NCI-H446 (cell line): ENCODE results near the gene PSORS1C1.
A peak's percentile ranks its signal among the peaks of the same experiment; 100 is the strongest.

ENCODE experiments used
- DNase-seq, 2 experiments: peaks; one replicate each; lab custom pipeline; 2025; lab: John Stamatoyannopoulos, UW

Gene PSORS1C1

GRCh38 chr6:31096215-31096614, 18.4 kb upstream of the PSORS1C1 start:
- no peak for DNase-seq

- DNase-seq = no peak
These were observed 17.9 kb upstream of the PSORS1C1 start for GRCh38 chr6:31096656-31097055.

GRCh38 chr6:31098449-31098938, 16.1 kb upstream of the PSORS1C1 start:
- no peak for DNase-seq

DNA sequence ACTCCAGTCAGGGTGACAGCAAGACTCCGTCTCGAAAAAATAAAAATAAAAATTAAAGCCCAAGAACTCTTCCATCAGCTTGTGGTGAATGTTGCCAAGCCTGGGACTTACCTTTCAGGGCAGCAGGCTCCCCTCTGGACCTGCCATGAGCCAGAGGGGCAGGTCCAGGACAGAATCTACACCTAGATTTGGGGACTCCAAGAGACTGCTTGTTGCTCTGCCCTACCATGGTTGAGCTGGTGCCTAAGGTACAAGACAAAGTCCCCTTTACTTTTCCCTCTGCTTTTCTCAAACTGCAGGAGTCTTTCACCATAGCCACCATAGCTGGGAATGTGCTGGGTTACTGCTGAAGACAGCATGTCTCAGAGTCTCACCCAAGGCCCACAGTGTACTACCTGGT, 11.5 kb upstream of the PSORS1C1 start:
- no peak for DNase-seq

GRCh38 chr6:31107052-31107451, 7.5 kb upstream of the PSORS1C1 start:
- DNase-seq = no peak

- no peak for DNase-seq
These were observed 3.6 kb upstream of the PSORS1C1 start for GRCh38 chr6:31110825-31111582.

- no peak for DNase-seq
These were observed 2.9 kb upstream of the PSORS1C1 start for GRCh38 chr6:31111712-31112111.

DNA sequence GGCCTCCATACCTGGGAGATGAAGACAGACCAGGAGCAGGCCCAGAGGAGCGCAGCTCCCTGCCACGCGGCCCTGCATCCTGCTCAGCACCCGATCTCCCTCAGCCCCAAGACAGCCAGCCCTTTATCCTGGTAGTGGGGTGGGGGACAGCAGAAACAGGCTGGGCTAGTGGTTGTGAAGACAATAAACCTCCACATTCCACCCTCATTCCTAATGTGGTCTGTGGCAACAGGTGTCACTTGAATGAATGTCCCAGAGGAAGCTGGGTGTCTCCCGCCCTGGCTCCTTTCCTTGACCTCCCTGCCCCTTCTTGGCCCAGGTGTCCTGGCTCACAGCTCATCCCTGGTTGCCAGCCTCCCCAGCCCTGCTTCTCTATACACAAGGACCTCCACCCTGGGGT, 2.1 kb upstream of the PSORS1C1 start, which contains the start of gene C6orf15:
C6orf15 (minus strand) TSS at position 98 of the 400 bp plus-strand sequence; CDS start at position 78, 20 bp downstream.
- no peak for DNase-seq

DNA sequence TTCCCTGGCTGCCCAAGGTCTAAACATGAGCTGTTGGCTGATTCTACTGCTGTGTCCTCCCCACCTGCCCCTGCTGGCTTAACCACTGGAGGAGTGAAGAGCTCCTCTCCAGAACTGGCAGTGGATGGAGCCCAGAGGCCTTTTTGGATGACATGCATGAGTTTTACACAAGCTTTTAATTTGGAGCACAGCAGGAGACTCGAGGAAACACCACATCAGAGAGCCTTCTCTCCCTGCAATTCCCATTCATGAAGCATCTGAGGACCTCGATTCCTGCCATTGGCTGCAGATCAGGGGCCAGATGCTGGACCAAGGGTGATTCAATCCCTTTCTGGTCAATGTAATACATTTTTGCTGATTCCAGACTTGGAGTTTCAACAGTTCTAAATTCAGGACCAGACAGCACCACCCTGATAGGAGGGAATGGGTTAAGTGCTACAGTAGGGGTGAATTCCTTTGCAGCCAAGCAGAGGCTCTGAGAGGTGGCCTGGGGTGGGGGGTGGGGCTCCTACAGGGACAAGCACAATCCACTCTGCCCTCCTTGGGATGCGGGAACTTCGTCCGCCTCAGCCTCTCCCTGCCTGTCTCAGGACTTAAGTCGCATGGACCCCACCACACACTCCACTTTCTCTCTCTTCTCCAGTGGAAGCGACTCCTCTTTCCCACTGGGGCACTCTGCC, 599 bp upstream of the PSORS1C1 start:
- DNase-seq = peak in 1 of 2 experiments; percentile 36

DNA sequence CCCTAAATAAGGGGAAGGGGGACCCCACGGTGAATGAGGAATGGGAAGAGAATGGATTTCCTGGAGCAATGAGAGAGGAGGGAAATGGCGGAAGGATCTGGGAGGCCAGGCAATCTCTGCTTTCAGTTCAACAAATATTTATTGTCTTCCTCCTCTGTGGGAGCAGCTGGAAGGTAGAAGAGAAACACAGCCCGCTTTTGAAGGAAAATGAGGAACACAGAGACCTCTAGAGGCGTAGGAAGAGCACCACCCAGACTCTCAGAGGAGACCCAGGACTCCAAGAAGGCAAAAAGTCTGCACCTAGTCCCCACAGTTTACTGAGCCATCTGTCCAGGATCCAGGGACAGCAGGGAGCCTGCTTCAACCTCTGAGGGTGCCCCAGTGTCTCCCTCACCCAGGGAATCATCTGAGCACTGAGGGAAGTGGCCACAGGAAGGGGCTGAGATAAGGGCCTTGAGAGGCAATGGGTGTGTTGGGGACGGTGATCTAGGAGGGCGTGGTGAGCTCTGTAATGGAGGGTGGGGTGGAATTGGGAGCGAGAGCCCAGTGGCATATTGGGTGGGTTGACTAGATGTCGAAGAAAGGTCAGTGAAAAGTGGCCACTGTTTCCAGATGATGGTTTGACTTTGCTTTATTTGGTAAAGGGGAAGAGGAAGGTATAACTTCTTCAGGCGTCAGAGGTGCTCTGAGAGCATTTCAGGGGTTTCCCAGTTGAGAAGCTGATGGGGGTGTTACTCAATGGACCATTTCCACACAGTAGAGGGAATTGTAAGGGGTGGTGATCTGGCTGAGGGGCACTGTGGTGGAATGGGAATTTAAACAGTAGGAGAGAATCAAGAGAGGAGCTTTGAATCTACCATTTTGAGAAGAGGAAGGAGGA, 610 bp downstream of the PSORS1C1 start:
- no peak for DNase-seq

DNA sequence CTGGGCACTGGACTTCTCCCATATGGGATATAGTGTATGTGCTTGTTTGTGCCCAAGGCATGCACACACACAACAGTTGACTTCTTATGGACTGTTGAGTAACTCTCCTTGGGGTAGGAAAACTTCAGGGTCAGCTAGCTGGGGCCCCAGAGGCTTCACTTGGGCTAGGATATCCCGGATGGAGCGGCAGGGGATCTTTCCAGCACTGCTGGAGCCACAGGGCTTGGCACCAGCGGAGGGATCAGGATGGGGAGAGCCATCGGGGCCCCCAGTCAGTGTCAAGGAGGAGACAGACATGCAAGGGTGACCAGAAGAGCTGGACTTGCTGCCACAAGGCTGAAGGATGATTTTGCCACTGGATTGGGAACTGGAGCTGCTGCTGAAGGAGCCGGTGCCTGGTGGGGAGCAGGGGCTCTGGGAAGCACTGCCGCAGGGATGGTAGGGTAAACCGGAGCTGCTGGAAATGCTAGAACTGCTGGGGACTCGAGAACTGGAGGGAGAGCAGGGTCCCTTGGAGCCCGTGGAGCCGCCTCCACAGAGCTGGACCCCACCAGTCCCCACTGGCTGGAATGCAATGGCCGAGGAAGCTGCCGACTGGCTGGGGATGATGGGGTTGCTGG, 1.5 kb downstream of the PSORS1C1 start:
- DNase-seq = no peak

- DNase-seq = no peak
These were observed 2.2 kb downstream of the PSORS1C1 start for GRCh38 chr6:31116661-31117385.

DNA sequence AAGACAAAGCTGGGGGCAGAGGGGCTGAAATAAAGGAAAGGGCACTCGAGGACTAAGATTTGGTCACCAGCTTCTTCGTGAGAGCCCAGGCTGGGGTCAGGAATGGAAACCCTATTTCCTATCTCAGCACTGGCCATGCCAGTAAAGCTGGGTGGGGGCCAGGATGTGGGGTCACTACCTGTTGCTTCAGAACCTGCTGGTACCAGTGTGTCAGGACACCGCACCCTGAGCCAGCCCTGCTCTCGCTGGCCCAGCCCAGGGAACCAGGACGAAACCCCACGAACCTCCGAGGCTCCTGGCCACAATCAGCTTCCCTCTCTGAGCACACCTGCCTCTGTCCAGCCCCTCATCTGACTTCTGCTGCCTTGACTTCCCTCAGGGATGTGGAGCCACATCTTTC, 3.6 kb downstream of the PSORS1C1 start:
- DNase-seq = no peak

- no peak for DNase-seq
These were observed 5.7 kb downstream of the PSORS1C1 start, which contains the start of gene CDSN for GRCh38 chr6:31120151-31120915. CDSN (minus strand) TSS chr6:31120446; CDS start chr6:31120419, 27 bp downstream.

DNA sequence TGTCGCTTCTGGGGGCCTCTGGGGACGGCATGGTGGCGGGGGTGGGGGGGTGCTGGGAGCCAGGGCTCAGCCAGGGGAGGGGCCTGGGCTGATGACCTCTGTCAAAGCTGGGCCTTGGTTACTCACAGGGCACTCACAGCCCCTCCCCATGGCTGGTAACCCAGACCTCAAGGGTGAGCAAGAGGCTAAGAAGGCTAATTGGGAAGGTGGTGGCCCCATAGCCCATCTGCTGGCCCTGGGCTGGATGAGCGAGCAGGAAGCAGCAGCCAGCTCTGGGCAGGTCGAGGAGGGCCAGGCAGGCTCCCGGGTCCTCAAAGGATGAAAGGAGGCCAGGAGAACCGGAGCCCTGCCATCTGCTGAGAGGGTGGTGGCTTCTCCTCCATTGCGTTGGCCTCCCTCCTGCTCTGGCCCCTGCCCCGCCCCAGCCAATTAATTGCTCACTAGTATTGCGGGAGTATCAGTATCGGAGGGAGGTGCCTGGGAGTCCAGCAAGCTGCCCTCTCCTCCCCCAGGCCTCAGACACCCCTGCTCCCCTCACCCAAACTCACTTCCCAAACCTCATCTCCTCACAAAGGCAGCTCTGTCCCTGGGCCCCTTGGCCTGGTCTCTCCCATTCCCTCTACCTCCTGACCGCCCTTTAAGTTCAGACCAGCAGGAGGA, 6.7 kb downstream of the PSORS1C1 start:
- no peak for DNase-seq

DNA sequence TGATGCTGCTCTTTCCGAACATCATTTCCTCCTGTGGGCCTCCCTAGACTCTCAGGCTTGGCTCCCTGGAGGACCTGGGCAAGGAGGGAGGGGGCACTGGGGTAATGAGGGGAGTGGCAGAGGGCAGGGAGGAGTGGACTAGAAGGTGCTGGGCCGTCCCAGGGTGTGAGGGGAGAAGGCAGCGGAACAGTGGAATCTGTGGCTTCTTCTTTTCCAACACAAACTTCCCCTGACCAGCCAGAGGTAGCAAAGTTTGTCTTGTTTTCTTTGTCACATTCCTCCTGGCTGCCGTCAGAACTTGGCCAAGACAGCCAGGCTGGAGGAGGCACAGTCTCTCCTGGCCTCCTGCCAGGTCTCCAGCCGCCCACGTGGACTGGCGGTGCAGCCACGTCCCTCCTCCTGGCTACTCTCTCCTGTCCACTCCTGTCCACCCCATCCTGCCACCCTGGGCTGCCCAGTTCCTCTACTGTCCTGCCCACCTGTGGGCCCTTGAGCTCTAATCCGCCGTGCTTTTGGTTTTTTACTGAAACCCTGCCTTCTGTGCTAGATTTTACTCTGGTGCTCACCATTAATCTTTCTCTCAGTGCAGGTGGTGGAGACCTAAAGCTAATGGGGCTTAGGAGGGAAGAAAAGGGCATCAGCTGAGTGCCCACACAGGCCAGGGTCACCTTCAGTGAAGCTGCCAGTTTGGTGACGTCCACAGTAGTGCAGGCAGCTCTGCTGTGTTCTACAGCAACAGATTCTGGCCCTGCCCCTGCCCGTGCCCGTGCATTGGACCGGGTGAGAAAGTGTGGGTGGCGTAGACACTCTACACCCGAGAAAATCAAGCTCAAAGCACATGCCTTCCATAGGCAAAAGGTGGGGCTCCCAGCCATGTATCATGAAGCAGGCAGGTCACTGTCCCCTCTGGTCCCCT, 8.4 kb downstream of the PSORS1C1 start:
- no peak for DNase-seq

DNA sequence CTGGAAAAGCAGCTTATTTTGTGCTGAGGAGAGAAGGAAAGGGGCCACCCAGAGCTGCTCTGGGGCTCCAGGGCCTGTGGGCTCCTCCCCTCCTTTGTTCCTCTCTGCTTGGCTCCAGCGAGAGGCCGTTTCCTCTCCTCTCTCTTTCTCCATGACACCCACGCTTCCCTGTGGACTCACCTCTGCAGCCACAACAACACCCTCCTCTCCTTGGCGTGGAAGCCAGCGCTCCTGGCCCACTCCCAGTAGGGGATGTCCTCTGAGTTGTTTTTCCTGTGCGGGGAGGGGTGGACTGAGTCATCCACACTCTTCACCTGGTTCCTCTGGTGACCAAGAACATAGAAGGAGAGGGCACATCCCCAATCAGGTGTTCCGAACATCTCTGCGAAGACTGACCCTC, 10.6 kb downstream of the PSORS1C1 start:
- no peak for DNase-seq

DNA sequence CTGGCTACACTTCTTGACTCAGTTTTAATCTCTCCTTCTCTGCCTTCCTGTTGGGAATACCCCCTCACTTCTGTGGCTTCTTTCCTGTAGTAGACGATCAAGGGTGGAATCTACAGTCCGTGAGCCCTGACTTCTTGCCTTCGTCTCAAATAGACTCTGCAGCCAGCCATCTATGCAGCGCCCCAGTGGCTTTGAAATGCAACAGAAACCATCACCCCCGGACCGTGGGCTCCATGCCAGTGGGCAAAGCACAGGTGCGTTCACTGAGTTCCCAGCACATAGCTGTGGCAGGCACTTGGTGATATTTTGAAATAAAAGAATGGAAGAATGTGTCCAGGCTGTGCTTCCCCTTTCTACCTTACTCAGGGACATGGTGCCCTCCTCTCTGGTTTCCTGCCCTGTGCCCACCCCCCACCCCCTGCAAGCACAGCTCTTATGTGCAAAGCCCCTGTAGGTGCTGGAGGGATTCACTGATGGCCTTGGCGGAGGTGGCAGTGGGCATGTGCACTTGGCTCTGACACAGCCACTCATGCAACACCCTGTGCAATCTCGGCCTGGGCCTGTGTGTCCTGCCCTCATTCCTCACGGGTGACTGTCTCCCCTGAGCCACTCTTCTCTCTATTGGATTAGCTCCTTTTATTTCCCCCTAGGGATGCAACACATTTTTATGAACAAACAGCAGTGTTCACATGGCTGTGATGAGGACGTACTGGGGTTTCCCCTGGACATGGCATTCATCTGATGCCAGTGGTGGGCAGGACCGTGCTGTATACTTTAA, 11.2 kb downstream of the PSORS1C1 start:
- no peak for DNase-seq
